K562 treated with DMSO at 1 percent for 12 hours (cell line): Measurements from ENCODE around the gene KRTAP20-3. TPM values are rescaled to one million over a fixed set of nuclear protein-coding genes. Genes with fewer than 3 reads are reported as not detected.

Source experiments
- total RNA-seq: library from RNA; unstranded; fragments of 300-600 nt; gene quantifications from 2 replicates; pipeline ENCODE4 v1.2.3, GENCODE V29; 2022; ENCODE audit not compliant: insufficient read depth

The KRTAP20-3 gene
- total RNA-seq, result not detected in 2 replicates

DNA sequence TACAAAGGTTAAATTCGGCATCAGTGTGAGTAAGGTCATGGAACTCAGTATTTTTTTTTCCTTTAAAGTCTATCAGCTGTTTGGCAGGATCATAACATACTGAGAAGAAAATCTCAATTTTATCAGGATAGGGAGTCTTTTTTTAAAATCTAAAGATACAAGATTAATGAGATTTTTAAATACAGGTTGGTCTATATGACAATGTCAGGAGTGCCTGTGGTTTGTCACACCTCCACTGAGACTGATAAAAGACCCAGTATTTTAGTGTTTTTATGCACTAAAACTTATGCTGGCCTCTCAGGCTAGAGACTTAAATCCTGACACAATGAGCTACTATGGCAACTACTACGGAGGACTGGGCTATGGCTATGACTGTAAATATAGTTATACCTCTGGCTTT lies at the start of gene KRTAP20-3:
Gene KRTAP20-3 (plus strand): TSS at position 301 of the 400 bp plus-strand sequence.

DNA sequence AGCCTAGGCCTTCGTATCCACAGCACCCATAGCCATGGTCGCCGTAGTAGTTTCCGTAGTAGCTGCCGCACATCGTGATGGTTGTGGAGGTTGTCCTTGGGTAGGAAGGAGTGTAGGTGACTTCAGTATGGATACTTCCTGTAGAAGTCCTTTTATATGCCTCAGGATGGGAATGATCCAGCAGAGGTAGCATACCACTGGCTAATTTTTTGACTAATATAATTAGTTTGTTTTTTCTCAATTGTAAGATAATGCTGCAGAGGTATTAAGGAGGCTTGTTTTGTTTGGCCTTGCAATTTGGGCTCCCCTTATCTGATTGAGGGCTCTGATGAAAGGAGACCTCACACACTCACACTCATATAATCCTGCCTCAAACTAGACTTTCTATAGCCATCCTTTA lies 43.9 kb upstream of the KRTAP20-3 start, which contains the start of gene KRTAP6-2:
Gene KRTAP6-2 (minus strand): TSS at position 101 of the 400 bp plus-strand sequence. CDS start 28 bp downstream, at position 73.

DNA sequence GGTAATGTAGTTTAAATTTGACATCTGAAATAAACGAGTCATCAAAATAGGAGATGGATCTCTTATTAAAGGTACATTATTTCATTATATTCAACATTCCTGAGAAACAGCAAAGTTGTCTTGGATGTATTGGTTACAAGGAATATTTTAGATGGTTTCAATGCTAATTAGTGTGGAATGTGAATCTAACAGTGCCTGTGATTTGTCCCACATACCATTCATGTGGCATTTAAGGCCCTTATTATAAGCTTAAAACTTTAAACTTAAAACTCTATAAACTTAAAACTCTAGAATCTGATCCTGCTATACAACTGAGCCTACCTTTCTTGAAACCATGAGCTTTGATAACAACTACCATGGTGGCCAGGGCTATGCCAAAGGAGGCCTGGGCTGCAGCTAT lies 41.9 kb upstream of the KRTAP20-3 start, which contains the start of gene KRTAP22-1:
Gene KRTAP22-1 (plus strand): TSS at position 301 of the 400 bp plus-strand sequence.

GRCh38 chr21:30613836-30614235 lies 28.8 kb upstream of the KRTAP20-3 start, which contains the start of gene KRTAP6-1:
KRTAP6-1 (minus strand) TSS chr21:30613930; CDS start chr21:30613904, 26 bp downstream.

DNA sequence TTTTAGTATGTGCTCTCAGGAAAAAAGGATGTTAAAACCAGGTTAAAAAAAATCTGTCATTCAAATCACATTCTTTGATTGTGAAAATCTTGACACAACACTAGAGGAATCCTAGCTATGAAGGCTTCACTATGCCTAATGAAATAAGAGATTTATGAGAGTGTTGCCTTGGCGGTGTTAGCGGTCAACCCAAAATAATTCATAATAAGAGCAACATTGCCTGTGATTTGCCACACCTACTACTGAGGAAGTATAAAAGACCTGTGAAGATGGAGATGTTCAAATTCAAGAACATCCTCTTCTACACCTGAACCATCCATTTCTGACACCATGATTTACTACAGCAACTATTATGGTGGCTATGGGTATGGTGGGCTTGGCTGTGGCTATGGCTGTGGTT lies 26.5 kb upstream of the KRTAP20-3 start, which contains the start of gene KRTAP20-1:
Gene KRTAP20-1 (plus strand): TSS at position 301 of the 400 bp plus-strand sequence. CDS start 30 bp downstream, at position 331.

GRCh38 chr21:30620522-30620921 lies 22.1 kb upstream of the KRTAP20-3 start, which contains the start of gene KRTAP20-4:
KRTAP20-4 (plus strand) TSS chr21:30620627.

GRCh38 chr21:30634906-30635305 lies 7.8 kb upstream of the KRTAP20-3 start, which contains the start of gene KRTAP20-2:
KRTAP20-2 (plus strand) TSS chr21:30635206; CDS start chr21:30635264, 58 bp downstream.

Other genes with a start within 250 kb of the KRTAP20-3 start
- not detected in 2 replicates for gene KRTAP13-1, start 246.8 kb upstream of the KRTAP20-3 start, total RNA-seq
- gene KRTAP13-3, start 216.9 kb upstream of the KRTAP20-3 start, total RNA-seq, result not detected in 2 replicates
- not detected in 2 replicates for gene KRTAP13-4, start 212.6 kb upstream of the KRTAP20-3 start, total RNA-seq
- not detected in 2 replicates for gene KRTAP15-1, start 202.6 kb upstream of the KRTAP20-3 start, total RNA-seq
- not detected in 2 replicates for gene KRTAP19-1, start 162.5 kb upstream of the KRTAP20-3 start, total RNA-seq
- gene KRTAP19-2, start 155.4 kb upstream of the KRTAP20-3 start, total RNA-seq, result not detected in 2 replicates
- not detected in 2 replicates for gene KRTAP19-3, start 150.9 kb upstream of the KRTAP20-3 start, total RNA-seq
- gene KRTAP19-4, start 145.7 kb upstream of the KRTAP20-3 start, total RNA-seq, result not detected in 2 replicates
- not detected in 2 replicates for gene KRTAP19-5, start 140.7 kb upstream of the KRTAP20-3 start, total RNA-seq
- not detected in 2 replicates for gene KRTAP19-6, start 101.0 kb upstream of the KRTAP20-3 start, total RNA-seq
- gene KRTAP19-7, start 81.5 kb upstream of the KRTAP20-3 start, total RNA-seq, result not detected in 2 replicates
- not detected in 2 replicates for gene KRTAP22-2, start 52.5 kb upstream of the KRTAP20-3 start, total RNA-seq
- gene KRTAP6-3, start 50.4 kb upstream of the KRTAP20-3 start, total RNA-seq, result not detected in 2 replicates
- gene KRTAP6-2, start 44.0 kb upstream of the KRTAP20-3 start, total RNA-seq, result not detected in 2 replicates
- not detected in 2 replicates for gene KRTAP22-1, start 41.8 kb upstream of the KRTAP20-3 start, total RNA-seq
- not detected in 2 replicates for gene KRTAP6-1, start 28.9 kb upstream of the KRTAP20-3 start, total RNA-seq
- gene KRTAP20-1, start 26.4 kb upstream of the KRTAP20-3 start, total RNA-seq, result not detected in 2 replicates
- gene KRTAP20-4, start 22.2 kb upstream of the KRTAP20-3 start, total RNA-seq, result not detected in 2 replicates
- gene KRTAP20-2, start 7.7 kb upstream of the KRTAP20-3 start, total RNA-seq, result not detected in 2 replicates
- not detected in 2 replicates for gene KRTAP21-3, start 75.9 kb downstream of the KRTAP20-3 start, total RNA-seq
- gene KRTAP21-2, start 104.4 kb downstream of the KRTAP20-3 start, total RNA-seq, result not detected in 2 replicates
- gene KRTAP21-1, start 112.6 kb downstream of the KRTAP20-3 start, total RNA-seq, result not detected in 2 replicates
- gene KRTAP8-1, start 170.4 kb downstream of the KRTAP20-3 start, total RNA-seq, result not detected in 2 replicates
- gene KRTAP7-1, start 186.9 kb downstream of the KRTAP20-3 start, total RNA-seq, result not detected in 2 replicates
- gene KRTAP11-1, start 238.7 kb downstream of the KRTAP20-3 start, total RNA-seq, result not detected in 2 replicates